ENCODE data around the gene PALMD. TPM values are rescaled to one million over a fixed set of nuclear protein-coding genes. Genes with fewer than 3 reads are reported as not detected.

PALMD gene
- total RNA-seq (10 to 100 TPM; 71.9 to 79.6 (median 75.5) TPM), polyA plus RNA-seq (74.6 TPM)
- long read RNA-seq, donor 1, transcript PALMD-201 (8 exons, 2,510 nt): major isoform, 51 of 69 reads
- long read RNA-seq, donor 1, partial matches to known transcripts: 16 of 69 reads
- long read RNA-seq, donor 1, other reads (novel, unspliced or antisense): 2 of 69 reads
- long read RNA-seq, donor 2, transcript PALMD-201 (8 exons, 2,510 nt): major isoform, 37 of 41 reads
- long read RNA-seq, donor 2, partial matches to known transcripts: 3 of 41 reads
- long read RNA-seq, donor 2, other reads (novel, unspliced or antisense): 1 of 41 reads
- long read RNA-seq, donor 3, full-length matches to known transcripts: 50 of 74 reads
- long read RNA-seq, donor 3, partial matches to known transcripts: 13 of 74 reads
- long read RNA-seq, donor 3, other reads (novel, unspliced or antisense): 11 of 74 reads
- long read RNA-seq, donor 4, transcript PALMD-201 (8 exons, 2,510 nt): major isoform, 39 of 41 reads
- long read RNA-seq, donor 4, partial matches to known transcripts: 1 of 41 reads
- long read RNA-seq, donor 4, other reads (novel, unspliced or antisense): 1 of 41 reads

- Histone ChIP-seq H3K4me1 (ENCODE audit: control insufficient read depth, insufficient read depth, low read length) (peaks cover 7% of the 10 kb centered on the region), H3K27me3 (ENCODE audit: control insufficient read depth, insufficient read depth) (no peaks in the 10 kb centered on the region), H3K9me3 (ENCODE audit: control insufficient read depth, low read length) (no peaks in the 10 kb centered on the region), H3K27ac (ENCODE audit: low read length) (peak within 1 kb of the TSS; percentile 99), H3K4me3 (ENCODE audit: low read length) (peak within 1 kb of the TSS; percentile 91)
- DNase-seq (peak; percentile 67 to 79 (median 77)), ATAC-seq (peak; percentile 75 to 78)
- WGBS: 6% methylated on average over 17 of the region's 17 CpGs
- intact Hi-C loops (cut with DNase I): loop anchor here in 2 of 4 donors (5.0 kb wide), 3 partner anchors 36 to 119 kb away; no protein-coding TSS in a partner anchor
These were observed at the start of gene PALMD for GRCh38 chr1:99645699-99646531. Gene PALMD (plus strand): TSS chr1:99646113. CDS start chr1:99646318, 205 bp downstream.

- no peak overlapping the region for H3K27ac ChIP-seq (ENCODE audit: low read length)
- H3K4me3 ChIP-seq (ENCODE audit: low read length): no peak overlapping the region
- peak in 1 of 2 donors; percentile 54 for ATAC-seq
- intact Hi-C loops (cut with DNase I): no loop called here
- no peaks in the 10 kb centered on the region for H3K9me3 ChIP-seq (ENCODE audit: control insufficient read depth, low read length)
- no peak for DNase-seq
- H3K4me1 ChIP-seq (ENCODE audit: control insufficient read depth, insufficient read depth, low read length): peaks cover 2% of the 10 kb centered on the region
- no peaks in the 10 kb centered on the region for H3K27me3 ChIP-seq (ENCODE audit: control insufficient read depth, insufficient read depth)
- 90% methylated on average over 2 of the region's 2 CpGs for WGBS
These were observed 47.0 kb upstream of the PALMD start for GRCh38 chr1:99598738-99599411.

- WGBS: 69% methylated on average over 5 of the region's 5 CpGs
- H3K4me3 ChIP-seq (ENCODE audit: low read length): no peak overlapping the region
- H3K27me3 ChIP-seq (ENCODE audit: control insufficient read depth, insufficient read depth): no peaks in the 10 kb centered on the region
- DNase-seq: peak; percentile 62 to 79 (median 74)
- ATAC-seq: peak; percentile 76 to 92
- no peaks in the 10 kb centered on the region for H3K9me3 ChIP-seq (ENCODE audit: control insufficient read depth, low read length)
- intact Hi-C loops (cut with DNase I): no loop called here
- H3K27ac ChIP-seq (ENCODE audit: low read length): no peak overlapping the region
- H3K4me1 ChIP-seq (ENCODE audit: control insufficient read depth, insufficient read depth, low read length): peaks cover 2% of the 10 kb centered on the region
These were observed 46.2 kb upstream of the PALMD start for GRCh38 chr1:99599678-99600175.

DNA sequence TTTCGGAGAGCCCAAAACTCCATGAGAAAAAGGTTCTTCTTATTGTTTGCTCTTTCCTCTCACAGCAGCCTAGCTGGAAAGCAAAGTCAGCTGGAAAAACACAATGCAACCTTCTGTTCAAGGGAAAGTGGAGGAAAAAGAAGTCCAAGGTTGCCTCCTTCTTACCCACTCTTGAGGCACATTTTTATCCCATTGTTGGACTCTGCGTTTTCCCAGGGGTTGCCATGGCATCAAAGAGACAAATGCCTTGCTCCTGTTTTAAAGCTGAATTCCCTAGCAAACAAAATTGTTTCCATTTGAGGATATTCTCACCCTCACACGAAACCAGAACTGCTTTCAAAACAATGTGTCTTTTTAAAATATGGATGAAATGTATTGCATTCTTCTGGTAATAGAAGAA is 45.1 kb upstream of the PALMD start:
- Histone ChIP-seq H3K9me3 (ENCODE audit: control insufficient read depth, low read length) (no peaks in the 10 kb centered on the region), H3K4me1 (ENCODE audit: control insufficient read depth, insufficient read depth, low read length) (peaks cover 2% of the 10 kb centered on the region), H3K27ac (ENCODE audit: low read length) (no peak overlapping the region), H3K4me3 (ENCODE audit: low read length) (no peak overlapping the region), H3K27me3 (ENCODE audit: control insufficient read depth, insufficient read depth) (no peaks in the 10 kb centered on the region)
- intact Hi-C loops (cut with DNase I): no loop called here
- DNase-seq (no peak), ATAC-seq (peak in 1 of 2 donors; percentile 25)
- WGBS: 51% methylated on average over 3 of the region's 3 CpGs

GRCh38 chr1:99601208-99601607 is 44.7 kb upstream of the PALMD start:
- H3K4me3 ChIP-seq (ENCODE audit: low read length): no peak overlapping the region
- no peaks in the 10 kb centered on the region for H3K27me3 ChIP-seq (ENCODE audit: control insufficient read depth, insufficient read depth)
- no peaks in the 10 kb centered on the region for H3K9me3 ChIP-seq (ENCODE audit: control insufficient read depth, low read length)
- no peak overlapping the region for H3K27ac ChIP-seq (ENCODE audit: low read length)
- peaks cover 2% of the 10 kb centered on the region for H3K4me1 ChIP-seq (ENCODE audit: control insufficient read depth, insufficient read depth, low read length)
- ATAC-seq: no peak
- 73% methylated on average over 3 of the region's 3 CpGs for WGBS
- intact Hi-C loops (cut with DNase I): no loop called here
- no peak for DNase-seq

DNA sequence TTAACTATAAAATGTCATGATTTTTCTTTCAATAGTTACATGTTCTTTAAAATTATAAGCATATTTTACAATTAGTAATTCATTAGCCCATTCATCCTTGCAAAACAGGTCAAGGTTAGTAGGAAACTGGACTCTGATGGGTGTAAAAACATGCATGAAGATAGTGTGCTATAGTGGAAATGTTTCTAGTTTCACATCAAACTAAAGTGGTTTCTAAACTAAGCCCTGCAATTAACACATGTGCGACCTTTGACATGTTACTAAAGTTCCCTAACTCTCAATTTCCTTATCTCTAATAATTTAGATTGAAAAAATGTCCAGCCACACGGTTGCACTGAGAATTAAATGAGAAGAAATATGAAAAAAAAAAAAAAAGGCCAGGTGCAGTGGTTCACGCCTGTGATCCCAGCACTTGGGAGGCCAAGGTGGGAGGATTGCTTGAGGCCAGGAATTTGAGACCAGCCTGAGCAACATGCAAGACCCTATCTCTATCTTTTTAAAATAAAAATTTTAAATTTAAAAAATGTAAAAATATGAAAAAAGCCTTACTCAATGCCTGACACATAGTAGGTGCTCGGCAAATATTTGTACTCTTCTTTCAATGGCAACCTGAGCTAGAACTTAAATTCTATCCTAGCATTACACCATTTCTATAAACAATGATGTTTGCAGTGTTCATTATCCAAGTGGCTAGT is 44.1 kb upstream of the PALMD start:
- Histone ChIP-seq H3K27me3 (ENCODE audit: control insufficient read depth, insufficient read depth) (no peaks in the 10 kb centered on the region), H3K9me3 (ENCODE audit: control insufficient read depth, low read length) (no peaks in the 10 kb centered on the region), H3K27ac (ENCODE audit: low read length) (no peak overlapping the region), H3K4me3 (ENCODE audit: low read length) (no peak overlapping the region), H3K4me1 (ENCODE audit: control insufficient read depth, insufficient read depth, low read length) (peaks cover 2% of the 10 kb centered on the region)
- ATAC-seq (no peak), DNase-seq (peak in 1 of 3 donors; percentile 14)
- intact Hi-C loops (cut with DNase I): no loop called here
- 91% methylated on average over 4 of the region's 4 CpGs for WGBS

GRCh38 chr1:99602404-99602969 is 43.4 kb upstream of the PALMD start:
- 48% methylated on average over 1 of the region's 1 CpG for whole genome bisulfite sequencing
- DNase-seq (no peak), ATAC-seq (peak in 1 of 2 donors; percentile 15)
- H3K9me3 ChIP-seq (ENCODE audit: control insufficient read depth, low read length): no peaks in the 10 kb centered on the region
- H3K27ac ChIP-seq (ENCODE audit: low read length): no peak overlapping the region
- H3K4me1 ChIP-seq (ENCODE audit: control insufficient read depth, insufficient read depth, low read length): peaks cover 2% of the 10 kb centered on the region
- no peaks in the 10 kb centered on the region for H3K27me3 ChIP-seq (ENCODE audit: control insufficient read depth, insufficient read depth)
- no peak overlapping the region for H3K4me3 ChIP-seq (ENCODE audit: low read length)
- intact Hi-C loops (cut with DNase I): no loop called here

DNA sequence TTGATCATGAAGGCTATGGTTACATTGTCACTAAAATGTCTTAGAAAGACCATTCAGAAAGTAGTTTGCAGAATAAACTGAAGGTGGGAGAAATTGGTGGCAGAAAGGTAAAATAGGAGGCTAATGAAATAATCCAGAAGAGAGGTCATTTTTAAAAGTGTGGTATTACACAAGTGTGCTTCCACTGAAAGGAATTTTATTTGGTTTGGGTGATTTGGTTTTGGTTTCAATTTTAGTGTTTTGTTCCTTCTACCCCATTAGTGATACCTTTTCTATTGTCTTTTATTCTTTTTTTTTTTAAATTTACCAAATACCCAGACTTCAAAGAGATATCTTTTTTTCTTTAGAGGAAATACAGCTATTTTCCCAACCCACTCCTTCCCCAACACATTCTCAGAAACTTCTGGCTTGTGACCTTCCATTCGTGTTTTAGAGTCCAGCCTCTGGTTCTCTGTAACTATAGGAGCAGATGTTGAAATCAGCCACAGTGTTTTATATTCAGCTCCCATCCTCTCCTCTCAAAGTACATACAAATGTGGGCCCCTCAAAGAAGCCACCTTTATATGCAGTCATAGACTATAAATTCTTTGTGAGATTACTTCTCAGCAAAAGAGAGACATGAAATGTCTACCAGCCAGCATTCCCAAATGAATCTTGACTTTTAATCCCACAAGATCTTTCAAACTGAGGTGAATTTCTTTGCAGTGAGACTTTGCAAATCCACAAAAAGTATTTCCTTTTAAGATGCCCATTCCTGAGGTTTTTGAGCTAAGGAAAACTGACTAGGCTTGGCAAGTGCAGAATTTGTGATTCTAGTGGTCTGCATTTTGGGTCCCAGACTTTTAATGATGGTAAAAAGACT is 42.0 kb upstream of the PALMD start:
- Histone ChIP-seq H3K9me3 (ENCODE audit: control insufficient read depth, low read length) (no peaks in the 10 kb centered on the region), H3K27me3 (ENCODE audit: control insufficient read depth, insufficient read depth) (no peaks in the 10 kb centered on the region), H3K27ac (ENCODE audit: low read length) (peak overlapping the region; percentile 72), H3K4me3 (ENCODE audit: low read length) (no peak overlapping the region), H3K4me1 (ENCODE audit: control insufficient read depth, insufficient read depth, low read length) (peaks cover 2% of the 10 kb centered on the region)
- 38% methylated on average over 1 of the region's 1 CpG for WGBS
- DNase-seq (no peak), ATAC-seq (no peak)
- intact Hi-C loops (cut with DNase I): no loop called here

DNA sequence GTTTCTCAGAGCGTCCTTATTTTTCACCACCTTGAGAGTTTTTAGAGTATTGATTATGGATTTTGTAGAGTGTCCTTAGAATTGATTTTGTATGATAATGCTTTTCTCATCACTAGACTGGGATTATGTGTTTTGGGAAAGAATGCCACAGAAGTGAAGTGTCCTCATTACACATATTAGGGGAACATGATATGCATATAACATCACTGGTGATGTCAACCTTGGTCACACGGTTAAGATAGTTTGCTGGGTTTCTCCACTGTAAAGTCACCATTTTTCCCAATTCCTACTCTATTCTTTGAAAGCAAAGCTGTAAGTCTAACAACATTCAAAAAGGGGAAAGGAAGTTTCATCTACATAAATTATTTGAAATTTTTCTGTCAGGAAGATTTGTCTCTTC is 39.6 kb upstream of the PALMD start:
- DNase-seq (no peak), ATAC-seq (no peak)
- H3K9me3 ChIP-seq (ENCODE audit: control insufficient read depth, low read length): no peaks in the 10 kb centered on the region
- intact Hi-C loops (cut with DNase I): no loop called here
- no peak overlapping the region for H3K27ac ChIP-seq (ENCODE audit: low read length)
- H3K4me3 ChIP-seq (ENCODE audit: low read length): no peak overlapping the region
- no peaks in the 10 kb centered on the region for H3K4me1 ChIP-seq (ENCODE audit: control insufficient read depth, insufficient read depth, low read length)
- WGBS: 69% methylated on average over 2 of the region's 2 CpGs
- no peaks in the 10 kb centered on the region for H3K27me3 ChIP-seq (ENCODE audit: control insufficient read depth, insufficient read depth)

All from right cardiac atrium (tissue), 5 donors.